IMR-90 (cell line): ENCODE measurements around the gene CAMTA1.

Experiments used
- FOS ChIP-seq: fragments of 150-350 bp; IDR thresholded peaks from 2 replicates; pipeline ENCODE4 v1.6.1; 2016; ENCODE audit warnings: low read depth, low read length
- MAZ ChIP-seq: IDR thresholded peaks from 2 replicates; pipeline ENCODE4 v1.6.1; 2012; ENCODE audit warnings: low read depth, mild to moderate bottlenecking, low read length, improper control_type of control experiment, moderate library complexity, borderline replicate concordance
- POLR2A ChIP-seq: IDR thresholded peaks from 2 replicates; pipeline ENCODE4 v1.6.1; 2012; ENCODE audit warnings: mild to moderate bottlenecking, low read depth, low read length
- RAD21 ChIP-seq: IDR thresholded peaks from 2 replicates; pipeline ENCODE4 v1.6.1; 2012; ENCODE audit warnings: low read length, improper control_type of control experiment
- TF ChIP-seq, protein P1 (sequence below): conservative IDR thresholded peaks from 2 replicates; pipeline ENCODE4 v1.5.1; 2012; ENCODE audit warnings: mild to moderate bottlenecking, low read depth, low read length, improper control_type of control experiment
- TF ChIP-seq, protein P2 (sequence below): fragments of 150-350 bp; IDR thresholded peaks from 2 replicates; pipeline ENCODE4 v1.6.1; 2017; ENCODE audit warnings: mild to moderate bottlenecking, antibody characterized with exemption, low read length, low read depth

DNA sequence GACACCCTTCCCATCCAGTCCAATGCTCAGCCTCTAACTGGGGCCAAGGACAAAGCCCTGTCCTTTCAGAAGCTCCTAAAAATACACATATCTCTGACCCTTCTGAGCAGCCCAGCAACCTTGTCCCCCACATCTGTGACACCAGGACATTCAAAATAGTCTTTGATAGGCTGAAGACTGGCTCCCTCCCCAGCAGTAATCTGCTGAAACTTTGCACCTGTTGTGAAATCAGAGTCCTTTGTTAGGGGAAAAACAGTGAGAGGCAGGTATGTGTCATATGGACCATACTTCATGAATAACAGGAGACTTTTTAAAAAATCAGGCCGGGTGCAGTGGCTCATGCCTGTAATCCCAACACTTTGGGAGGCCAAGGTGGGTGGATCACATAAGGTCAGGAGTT lies 903.4 kb downstream of the CAMTA1 start:
- TF ChIP-seq, protein P1, sequence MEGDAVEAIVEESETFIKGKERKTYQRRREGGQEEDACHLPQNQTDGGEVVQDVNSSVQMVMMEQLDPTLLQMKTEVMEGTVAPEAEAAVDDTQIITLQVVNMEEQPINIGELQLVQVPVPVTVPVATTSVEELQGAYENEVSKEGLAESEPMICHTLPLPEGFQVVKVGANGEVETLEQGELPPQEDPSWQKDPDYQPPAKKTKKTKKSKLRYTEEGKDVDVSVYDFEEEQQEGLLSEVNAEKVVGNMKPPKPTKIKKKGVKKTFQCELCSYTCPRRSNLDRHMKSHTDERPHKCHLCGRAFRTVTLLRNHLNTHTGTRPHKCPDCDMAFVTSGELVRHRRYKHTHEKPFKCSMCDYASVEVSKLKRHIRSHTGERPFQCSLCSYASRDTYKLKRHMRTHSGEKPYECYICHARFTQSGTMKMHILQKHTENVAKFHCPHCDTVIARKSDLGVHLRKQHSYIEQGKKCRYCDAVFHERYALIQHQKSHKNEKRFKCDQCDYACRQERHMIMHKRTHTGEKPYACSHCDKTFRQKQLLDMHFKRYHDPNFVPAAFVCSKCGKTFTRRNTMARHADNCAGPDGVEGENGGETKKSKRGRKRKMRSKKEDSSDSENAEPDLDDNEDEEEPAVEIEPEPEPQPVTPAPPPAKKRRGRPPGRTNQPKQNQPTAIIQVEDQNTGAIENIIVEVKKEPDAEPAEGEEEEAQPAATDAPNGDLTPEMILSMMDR: no peak
- TF ChIP-seq FOS: no peak
- no peak for TF ChIP-seq MAZ
- TF ChIP-seq RAD21: no peak
- TF ChIP-seq, protein P2, sequence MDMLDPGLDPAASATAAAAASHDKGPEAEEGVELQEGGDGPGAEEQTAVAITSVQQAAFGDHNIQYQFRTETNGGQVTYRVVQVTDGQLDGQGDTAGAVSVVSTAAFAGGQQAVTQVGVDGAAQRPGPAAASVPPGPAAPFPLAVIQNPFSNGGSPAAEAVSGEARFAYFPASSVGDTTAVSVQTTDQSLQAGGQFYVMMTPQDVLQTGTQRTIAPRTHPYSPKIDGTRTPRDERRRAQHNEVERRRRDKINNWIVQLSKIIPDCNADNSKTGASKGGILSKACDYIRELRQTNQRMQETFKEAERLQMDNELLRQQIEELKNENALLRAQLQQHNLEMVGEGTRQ: no peak
- TF ChIP-seq POLR2A: no peak
